Measurements from ENCODE around the gene GALNT13.

GALNT13 gene

GRCh38 chr2:154140249-154141025 lies 268.7 kb downstream of the GALNT13 start:
- Histone ChIP-seq H3K9me3 (no peaks in the 10 kb centered on the region), H3K36me3 (no peaks in the 10 kb centered on the region), H3K27me3 (no peaks in the 10 kb centered on the region), H3K4me1 (no peaks in the 10 kb centered on the region), H3K4me3 (ENCODE audit: low read depth, low read length) (no peak overlapping the region)
- no peak for TF ChIP-seq CTCF (IDR thresholded peaks at IDR 0.05; ENCODE audit: low read depth, low read length)
- no peak for DNase-seq

GRCh38 chr2:154142480-154142879 lies 270.8 kb downstream of the GALNT13 start:
- Histone ChIP-seq H3K36me3 (no peaks in the 10 kb centered on the region), H3K27me3 (no peaks in the 10 kb centered on the region), H3K9me3 (no peaks in the 10 kb centered on the region), H3K4me1 (no peaks in the 10 kb centered on the region), H3K4me3 (ENCODE audit: low read depth, low read length) (no peak overlapping the region)
- TF ChIP-seq CTCF (IDR thresholded peaks at IDR 0.05; ENCODE audit: low read depth, low read length), result no peak
- DNase-seq, result no peak

- no peaks in the 10 kb centered on the region for H3K4me1 ChIP-seq
- H3K36me3 ChIP-seq, result no peaks in the 10 kb centered on the region
- H3K9me3 ChIP-seq, result no peaks in the 10 kb centered on the region
- H3K27me3 ChIP-seq, result no peaks in the 10 kb centered on the region
- no peak overlapping the region for H3K4me3 ChIP-seq (ENCODE audit: low read depth, low read length)
- TF ChIP-seq CTCF (IDR thresholded peaks at IDR 0.05; ENCODE audit: low read depth, low read length), result no peak
- DNase-seq, result no peak
Observed at GRCh38 chr2:154143105-154143504, 271.4 kb downstream of the GALNT13 start.

GRCh38 chr2:154158101-154158500 lies 286.4 kb downstream of the GALNT13 start:
- DNase-seq, result no peak
- Histone ChIP-seq H3K9me3 (no peaks in the 10 kb centered on the region), H3K36me3 (no peaks in the 10 kb centered on the region), H3K4me3 (ENCODE audit: low read depth, low read length) (no peak overlapping the region), H3K27me3 (no peaks in the 10 kb centered on the region), H3K4me1 (no peaks in the 10 kb centered on the region)
- TF ChIP-seq CTCF (IDR thresholded peaks at IDR 0.05; ENCODE audit: low read depth, low read length), result no peak

- no peak for DNase-seq
- Histone ChIP-seq H3K4me1 (no peaks in the 10 kb centered on the region), H3K27me3 (no peaks in the 10 kb centered on the region), H3K36me3 (no peaks in the 10 kb centered on the region), H3K4me3 (ENCODE audit: low read depth, low read length) (no peak overlapping the region), H3K9me3 (no peaks in the 10 kb centered on the region)
- TF ChIP-seq CTCF (IDR thresholded peaks at IDR 0.05; ENCODE audit: low read depth, low read length), result no peak
Observed at GRCh38 chr2:154161286-154161685, 289.6 kb downstream of the GALNT13 start.

- Histone ChIP-seq H3K4me3 (ENCODE audit: low read depth, low read length) (no peak overlapping the region), H3K4me1 (no peaks in the 10 kb centered on the region), H3K27me3 (no peaks in the 10 kb centered on the region), H3K36me3 (no peaks in the 10 kb centered on the region), H3K9me3 (no peaks in the 10 kb centered on the region)
- TF ChIP-seq CTCF (IDR thresholded peaks at IDR 0.05; ENCODE audit: low read depth, low read length), result no peak
- no peak for DNase-seq
Observed at GRCh38 chr2:154170400-154170799, 298.7 kb downstream of the GALNT13 start.

Measured in BE2C (cell line).